SW 1271 (cell line): ENCODE measurements around the gene ISG20L2.
"Not testable (repeated sequence)": the region's sequence is repeated elsewhere in the genome, so short reads cannot be mapped to it uniquely, and the experiment has no call there.

Source experiments
- DNase-seq, 2 experiments: peaks; one replicate each; lab custom pipeline; 2025; lab: John Stamatoyannopoulos, UW

Gene ISG20L2, protein sequence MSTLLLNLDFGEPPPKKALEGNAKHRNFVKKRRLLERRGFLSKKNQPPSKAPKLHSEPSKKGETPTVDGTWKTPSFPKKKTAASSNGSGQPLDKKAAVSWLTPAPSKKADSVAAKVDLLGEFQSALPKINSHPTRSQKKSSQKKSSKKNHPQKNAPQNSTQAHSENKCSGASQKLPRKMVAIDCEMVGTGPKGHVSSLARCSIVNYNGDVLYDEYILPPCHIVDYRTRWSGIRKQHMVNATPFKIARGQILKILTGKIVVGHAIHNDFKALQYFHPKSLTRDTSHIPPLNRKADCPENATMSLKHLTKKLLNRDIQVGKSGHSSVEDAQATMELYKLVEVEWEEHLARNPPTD

DNA sequence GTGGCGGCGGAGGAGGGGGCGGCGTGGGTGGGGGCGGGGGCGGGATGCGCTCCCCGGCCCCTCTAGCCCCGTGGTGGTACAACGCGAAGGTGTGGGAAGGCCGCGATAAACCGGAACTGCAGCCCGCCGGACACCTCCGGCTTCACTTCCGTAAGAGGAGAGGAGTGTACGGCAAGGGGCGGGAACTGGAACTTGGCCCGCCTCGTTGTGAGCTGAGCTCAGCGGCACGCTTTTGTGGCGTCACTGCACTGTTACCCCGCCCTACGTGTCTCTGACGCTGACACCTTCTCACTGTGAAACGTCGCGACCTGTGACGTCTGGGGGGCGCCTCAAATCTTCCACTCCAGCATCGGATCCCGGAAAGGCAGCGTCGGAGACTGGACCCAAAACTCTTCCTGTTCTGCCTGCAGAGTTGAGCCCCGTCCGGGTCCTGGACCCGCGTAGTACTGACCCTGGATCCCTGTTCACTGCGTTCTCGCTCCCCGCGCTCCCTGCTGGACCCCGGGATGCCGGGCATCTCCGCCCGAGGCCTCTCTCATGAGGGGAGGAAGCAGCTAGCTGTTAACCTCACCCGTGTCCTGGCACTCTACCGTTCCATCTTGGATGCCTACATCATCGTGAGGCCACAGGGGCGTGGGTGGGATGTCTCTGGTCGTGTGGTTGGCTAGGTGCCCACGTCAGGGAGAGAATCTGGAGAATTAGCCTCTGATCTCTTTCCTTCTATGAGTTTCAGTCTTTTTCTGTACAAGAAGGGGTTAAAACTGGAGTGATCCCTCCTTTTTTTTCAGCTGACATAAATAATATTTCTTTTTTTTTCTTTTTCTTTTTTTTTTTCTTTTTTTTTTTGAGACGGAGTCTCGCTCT lies at the start of gene ISG20L2:
Gene ISG20L2 (minus strand): TSS at position 168 of the 864 bp plus-strand sequence. CDS start 1,114 bp downstream, outside the sequence.
- peak; percentile 70 to 91 for DNase-seq

DNA sequence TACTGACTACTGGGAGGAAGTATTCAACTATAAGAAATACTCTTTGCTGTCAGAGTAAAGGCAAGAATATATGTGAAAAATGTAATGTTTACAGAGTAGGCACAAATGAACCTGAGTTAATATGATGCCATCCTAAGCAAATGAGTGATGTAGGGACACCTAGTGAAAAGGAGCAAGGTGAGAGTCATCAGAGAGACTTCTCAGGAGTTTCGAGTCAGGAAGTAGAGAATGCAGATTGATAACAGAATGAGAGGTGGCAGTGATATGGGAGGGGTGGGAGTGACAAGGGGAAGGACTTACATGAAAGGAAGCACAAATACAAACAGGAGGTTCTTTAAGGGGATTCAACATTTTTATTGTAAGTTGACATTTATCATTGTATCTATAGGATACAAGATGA lies 49.0 kb upstream of the ISG20L2 start:
- no peak for DNase-seq

DNA sequence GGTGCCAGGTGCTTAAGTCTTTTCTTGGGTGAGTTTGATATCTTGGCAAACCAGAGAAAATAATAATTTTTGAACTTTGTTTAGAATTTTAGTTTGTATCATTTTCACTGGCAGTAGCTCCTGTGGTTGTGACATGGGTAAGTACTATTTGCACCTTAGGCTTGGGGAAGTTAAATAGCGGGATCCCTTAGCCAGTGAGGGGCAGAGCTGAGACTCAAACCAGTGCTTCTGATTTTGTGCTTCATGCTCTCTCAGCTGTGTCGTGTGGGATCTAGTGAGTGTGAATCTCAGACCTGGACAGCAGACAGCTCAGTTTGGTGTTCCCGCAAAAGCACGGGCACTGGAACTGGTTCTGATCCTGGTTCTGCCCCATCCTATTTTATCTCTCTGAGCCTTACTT lies 48.4 kb upstream of the ISG20L2 start:
- DNase-seq, result no peak

DNA sequence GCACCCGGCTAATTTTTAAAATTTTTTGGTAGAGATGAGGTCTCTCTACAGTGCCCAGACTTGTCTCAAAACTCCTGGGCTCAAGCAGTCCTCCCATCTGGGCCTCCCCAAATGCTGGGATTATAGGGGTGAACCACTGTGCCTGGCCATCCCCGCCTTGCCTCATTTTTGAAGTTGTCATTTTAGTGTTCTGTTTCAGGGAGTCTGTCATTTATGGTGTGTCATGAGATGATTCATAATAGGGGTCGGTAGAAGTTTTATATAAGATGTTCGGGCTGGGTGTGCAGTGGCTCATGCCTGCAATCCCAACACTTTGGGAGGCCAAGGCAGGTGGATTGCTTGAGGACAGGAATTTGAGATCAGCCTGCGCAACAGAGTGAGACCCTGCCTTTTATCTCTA lies 47.2 kb upstream of the ISG20L2 start:
- DNase-seq, result no peak

DNA sequence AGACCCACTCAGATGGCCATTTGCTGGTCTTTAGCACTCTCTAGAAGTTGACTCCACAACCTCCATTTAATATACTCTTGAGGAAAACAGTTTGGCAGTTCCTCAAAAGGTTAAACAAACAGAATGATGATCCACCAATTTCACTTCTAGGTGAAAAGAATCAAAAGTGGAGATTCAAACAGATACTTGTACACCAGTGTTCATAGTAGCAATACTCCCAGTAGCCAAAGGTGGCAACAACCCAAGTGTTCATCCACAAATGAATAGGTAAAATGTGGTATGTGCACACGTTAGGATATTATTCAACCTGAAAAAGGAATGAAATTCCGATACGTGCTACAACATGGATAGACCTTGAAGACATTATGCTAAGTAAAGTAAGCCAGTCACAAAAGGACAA lies 45.0 kb upstream of the ISG20L2 start:
- no peak for DNase-seq

DNA sequence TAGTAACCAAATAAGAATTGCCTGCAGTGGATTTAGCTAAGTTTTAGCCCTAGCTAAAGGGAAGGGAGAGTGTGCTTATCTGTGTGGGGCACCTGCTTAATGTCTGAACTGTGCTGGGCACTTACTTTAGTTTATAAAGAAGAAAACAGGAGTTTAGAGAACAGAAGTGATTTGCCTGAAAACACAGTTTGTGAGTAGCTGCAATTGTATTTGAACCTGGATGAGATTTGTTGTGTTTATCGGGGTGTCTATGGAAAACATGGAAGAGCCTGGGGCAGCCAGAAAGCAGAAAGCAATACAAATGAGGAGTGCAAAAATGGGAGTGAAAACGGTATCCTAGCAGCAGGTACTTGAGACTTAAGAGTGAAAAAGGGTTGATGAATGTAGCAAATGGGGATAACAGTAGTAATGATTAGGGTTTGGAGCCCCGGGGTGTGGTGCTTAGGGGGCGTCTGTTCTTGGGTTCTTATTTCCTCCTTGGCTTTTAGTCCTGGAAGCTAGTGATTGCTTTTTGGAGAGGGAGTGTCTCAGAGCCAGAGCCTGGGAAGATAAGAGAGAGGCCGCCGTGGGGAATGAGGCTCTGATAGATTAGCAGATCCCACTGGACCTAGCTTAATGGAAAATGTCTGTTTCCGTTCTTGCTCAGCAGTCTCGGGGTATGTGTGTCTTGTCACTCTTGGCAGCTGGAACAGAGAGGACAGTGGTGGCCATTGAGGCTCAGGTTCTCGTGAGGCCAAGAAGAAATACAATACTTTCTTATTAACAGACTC lies 44.3 kb upstream of the ISG20L2 start:
- no peak for DNase-seq

DNA sequence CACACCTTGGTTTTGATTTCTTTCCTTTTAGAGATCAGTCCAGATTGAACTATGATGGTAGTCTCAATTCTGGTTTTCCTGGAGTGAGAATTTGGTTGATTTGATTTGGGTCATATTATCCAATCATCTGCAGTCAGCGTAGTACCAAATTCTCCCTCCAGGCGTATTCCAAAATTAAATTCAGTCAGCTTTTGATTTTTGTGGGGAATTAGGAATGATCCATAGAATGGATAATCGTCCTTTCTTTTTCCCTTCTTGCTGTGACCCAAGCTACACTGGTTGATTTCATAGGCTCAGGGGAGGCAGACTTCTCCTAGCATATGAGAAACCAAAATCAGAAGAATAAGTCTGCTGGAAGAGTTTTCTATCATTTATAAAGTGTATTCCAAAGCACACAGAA lies 43.7 kb upstream of the ISG20L2 start:
- DNase-seq, result no peak

DNA sequence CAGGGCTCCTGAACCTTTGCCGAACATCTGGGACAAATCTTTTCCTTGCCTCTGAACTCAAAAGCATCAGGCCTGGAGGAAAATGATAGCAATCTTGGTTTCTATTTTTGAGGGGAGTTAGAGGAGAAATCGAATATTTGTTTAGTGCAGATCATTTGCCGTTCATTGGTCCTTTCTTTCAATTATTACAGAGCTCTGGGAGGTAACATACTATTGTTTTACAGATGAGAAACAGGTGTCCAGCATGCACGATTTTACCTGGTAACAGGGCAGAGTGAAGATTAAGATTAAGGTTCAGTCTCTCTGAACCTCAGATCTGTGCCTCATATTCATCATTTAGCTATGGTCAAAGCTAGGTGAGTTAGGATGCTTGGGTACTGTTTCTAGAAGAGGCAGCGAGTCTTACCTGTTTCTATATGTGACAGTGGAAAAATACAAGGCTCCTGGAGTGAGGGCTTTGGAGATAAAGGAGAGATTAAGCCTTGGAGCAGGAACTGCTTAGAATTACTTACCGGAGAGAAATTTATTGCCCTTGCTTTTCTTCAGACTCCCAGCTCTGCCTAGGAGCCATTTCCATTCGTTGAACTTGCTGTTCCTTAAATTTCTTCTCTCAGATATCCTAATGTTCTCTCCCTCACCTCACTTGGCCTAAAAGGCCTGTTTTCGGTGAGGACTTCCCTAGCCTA lies 40.2 kb upstream of the ISG20L2 start:
- DNase-seq, result no peak

DNA sequence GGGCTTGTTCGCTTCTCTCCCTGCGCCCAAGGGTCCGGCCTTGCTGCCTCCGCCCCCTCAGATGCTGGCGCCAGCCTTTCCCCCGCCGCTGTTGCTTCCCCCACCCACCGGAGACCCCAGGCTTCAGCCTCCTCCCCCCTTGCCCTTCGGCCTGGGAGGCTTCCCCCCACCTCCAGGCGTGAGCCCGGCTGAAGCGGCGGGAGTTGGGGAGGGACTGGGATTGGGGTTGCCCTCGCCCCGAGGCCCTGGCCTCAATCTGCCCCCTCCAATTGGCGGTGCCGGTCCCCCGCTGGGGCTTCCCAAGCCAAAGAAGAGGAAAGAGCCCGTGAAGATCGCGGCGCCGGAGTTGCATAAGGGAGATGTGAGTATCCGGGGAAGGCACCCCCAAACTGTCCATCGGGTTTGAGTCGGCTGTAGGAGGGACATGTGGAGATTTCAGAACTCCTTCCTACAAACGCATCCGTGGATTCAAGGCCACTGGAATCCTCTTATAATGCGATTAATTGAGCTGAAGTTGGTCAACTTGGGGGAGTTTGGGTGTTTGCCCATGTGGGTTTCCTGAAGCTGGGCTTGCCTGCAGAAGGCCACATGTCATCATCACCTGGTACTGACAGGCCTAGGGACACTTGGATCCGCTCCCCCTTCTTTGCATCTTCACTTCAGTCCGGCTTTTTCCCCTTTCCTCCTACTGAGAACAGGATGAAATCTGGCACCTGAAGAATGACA lies 39.5 kb upstream of the ISG20L2 start:
- peak in 1 of 2 experiments; percentile 2 for DNase-seq

DNA sequence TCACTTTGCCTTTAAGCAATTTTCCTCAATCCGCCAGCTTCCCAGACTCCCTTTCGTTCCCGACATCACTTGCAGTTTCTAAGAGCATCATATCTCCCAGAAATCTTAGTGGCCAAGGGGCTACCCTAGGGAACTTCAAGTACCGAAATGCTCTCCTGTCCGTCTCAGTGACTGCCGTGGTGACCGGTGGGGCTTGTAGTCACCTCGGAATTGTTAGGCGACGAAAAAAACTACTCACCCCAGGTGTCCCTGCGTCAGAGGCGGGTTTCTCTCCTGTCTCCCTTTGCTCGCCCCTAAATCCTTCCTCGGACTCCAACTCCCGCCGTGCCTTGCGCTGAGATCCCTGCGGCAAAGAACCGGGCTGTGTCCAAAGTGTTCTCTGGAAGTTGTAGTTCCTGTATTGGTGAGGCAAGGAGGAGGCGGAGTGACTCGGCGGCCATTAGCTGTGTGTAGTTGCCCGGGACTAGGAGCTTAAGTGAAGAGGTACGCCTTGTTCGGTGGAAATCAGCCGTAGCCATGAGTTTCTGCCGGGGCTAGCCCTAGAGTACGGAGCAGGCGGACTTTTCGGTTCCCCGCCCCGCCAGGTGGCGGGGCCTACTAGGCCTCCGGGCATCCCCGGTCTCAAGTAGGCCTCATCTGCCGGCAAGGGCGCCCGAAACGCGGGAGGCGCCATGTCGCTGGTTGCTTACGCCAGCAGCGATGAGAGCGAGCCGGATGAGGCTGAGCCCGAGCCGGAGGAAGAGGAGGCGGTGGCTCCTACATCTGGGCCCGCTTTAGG lies 38.7 kb upstream of the ISG20L2 start, which contains the start of gene PRCC:
Gene PRCC (plus strand): TSS at position 435 of the 778 bp plus-strand sequence. CDS start 237 bp downstream, at position 672.
- peak; percentile 93 to 98 for DNase-seq

DNA sequence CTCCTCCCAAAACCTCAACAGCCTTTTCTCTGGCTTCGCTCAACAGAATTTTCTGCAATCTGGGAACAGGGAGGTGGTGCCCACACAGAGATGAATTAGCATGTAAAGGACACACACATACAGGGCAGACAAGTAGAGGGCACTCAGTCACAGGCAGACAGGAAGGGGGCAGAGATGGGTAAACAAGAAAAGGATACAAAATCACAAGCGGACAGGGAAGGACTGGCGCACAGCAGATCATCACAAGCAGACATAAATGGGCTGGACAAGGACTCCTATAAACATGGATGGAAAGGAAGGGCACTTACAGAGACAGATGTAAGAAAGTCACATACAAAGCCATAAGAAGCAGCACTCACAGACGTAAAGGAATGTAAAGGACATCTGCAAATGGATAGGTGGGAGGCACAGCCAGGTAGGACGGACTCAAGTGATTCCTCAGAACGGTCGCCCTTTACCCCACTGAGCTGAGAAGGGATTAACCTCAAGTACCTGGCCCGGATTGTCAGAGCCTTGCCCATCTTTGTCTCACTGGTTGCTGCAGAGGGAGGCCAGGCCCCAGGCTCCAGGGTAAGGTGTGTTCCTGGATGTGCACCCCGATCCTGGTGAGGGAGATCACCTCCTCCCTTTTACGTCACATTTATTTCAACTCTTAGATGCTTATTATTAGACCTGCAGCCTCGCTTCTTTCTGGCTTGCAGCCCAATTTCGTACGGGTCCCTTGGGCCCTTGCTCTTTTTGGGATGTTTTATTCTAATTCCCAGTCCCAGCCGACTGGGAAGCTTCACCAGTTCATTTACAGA lies 37.9 kb upstream of the ISG20L2 start:
- DNase-seq, result no peak

DNA sequence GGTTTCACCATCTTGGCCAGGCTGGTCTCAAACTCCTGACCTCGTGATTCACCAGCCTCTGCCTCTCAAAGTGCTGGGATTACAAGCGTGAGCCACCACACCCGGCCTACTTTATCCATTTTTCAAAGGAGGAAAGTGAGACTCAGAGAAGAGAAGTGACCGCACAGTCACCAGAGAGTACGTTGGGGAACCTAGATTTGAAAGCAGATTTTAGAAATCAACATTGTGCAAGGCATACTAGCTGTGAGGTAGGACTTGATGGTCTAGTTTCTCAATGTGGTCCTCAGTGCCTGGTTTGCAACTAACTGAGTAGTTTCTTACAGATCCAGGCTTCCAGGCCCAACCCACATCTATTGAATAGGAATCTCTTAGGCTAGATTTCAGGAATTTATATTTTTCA lies 37.1 kb upstream of the ISG20L2 start:
- no peak for DNase-seq

DNA sequence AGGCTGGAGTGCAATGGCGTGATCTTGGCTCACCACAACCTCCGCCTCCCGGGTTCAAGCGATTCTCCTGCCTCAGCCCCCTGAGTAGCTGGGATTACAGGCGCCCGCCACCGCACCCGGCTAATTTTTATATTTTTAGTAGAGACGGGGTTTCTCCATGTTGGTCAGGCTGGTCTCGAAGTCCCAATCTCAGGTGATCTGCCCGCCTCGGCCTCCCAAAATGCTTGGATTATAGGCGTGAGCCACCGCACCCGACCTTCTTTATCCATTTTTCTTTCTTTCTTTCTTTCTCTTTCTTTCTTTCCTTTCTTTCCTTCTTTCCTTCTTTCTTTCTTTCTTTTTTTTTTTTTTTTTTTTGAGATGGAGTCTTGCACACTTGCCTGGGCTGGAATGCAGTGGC lies 36.6 kb upstream of the ISG20L2 start:
- not testable (repeated sequence) for DNase-seq

DNA sequence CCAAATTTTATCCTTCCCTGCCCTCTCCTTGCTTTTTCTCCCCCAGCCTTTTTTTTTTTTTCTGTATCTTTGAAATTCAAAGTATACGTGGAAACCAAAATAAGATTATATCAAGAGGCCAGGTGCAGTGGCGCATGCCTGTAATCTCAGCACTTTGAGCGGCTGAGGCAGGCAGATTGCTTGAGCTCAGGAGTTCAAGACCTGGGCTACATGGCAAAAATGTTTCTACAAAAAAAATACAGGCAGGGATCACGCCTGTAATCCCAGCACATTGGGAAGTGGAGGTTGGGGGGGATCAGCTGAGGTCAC lies 32.2 kb upstream of the ISG20L2 start:
- DNase-seq, result no peak

DNA sequence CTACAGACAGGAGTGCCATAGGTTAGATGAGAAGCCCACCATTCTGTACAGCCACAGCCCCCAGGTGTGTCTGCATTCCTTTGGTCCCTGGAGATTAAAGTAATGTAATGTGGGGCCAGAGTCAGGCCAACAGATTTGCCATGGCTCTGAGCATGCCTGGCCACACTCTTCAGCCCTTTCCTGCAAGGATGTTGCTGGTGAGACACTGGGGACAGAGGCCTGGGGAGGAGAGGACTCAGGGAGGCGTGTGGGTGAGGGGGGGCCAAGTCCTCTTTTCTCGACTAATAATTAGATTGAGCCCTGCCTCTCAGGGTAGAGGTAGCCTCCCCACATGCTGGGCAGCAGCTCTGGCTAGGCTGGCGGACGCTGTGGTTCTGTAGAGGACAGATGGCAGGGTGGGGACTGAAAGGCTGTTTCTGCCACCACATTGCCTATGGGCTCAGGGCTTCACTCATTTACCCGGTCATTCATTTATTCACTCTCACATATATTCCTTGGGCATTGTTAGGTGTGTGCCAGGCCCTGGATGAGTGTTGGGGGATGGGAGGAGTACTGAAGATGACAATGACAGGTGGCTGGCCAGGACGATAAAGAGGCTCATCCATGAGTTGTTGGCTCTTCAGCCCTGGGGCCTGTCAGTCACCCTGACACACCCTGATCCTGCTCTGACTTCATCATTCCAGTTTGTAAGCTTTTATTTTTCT lies 31.7 kb upstream of the ISG20L2 start:
- no peak for DNase-seq

DNA sequence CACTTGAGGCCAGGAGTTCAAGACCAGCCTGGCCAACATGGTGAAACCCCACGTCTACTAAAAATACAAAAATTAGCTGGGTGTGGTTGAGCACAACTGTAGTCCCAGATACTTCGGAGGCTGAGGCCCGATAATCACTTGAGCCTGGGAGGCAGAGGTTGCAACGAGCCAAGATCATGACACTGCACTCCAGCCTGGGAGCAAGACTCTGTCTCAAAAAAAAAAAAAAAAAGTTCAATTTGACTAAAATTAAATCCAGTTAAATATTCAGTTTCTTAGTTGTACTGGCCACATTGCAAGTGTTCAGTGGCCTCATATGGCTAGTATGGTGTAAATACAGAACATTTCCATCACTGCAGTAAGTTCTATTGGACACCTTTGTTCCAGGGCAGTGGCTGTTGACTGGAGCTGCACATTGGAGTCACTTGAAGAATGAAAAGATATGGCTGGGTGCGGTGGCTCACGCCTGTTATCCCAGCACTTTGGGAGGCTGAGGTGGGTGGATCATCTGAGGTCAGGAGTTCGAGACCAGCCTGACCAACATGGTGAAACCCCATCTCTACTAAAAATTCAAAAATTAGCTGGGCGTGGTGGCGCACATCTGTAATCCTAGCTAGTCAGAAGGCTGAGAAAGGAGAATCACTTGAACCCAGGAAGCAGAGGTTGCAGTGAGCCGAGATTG lies 29.1 kb upstream of the ISG20L2 start:
- not testable (repeated sequence) for DNase-seq

DNA sequence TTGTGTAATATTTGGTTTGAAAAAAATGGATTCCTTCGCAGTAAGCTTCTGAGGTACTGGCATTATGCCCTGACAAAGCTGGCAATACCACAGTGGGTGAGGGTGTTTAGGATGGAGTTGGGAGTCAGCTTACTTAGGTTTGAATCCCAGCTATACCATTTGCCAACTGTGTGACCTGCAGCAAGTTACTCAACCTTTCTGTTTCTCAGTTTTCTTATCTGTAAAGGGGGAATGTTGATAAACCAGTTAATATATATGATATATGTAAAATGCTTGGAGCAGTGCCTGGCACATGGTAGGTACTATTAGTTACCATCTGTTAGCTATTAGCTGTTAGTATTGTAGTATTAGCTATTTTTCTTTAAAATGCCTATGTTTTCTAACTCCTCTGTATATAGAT lies 27.8 kb upstream of the ISG20L2 start:
- DNase-seq, result no peak

DNA sequence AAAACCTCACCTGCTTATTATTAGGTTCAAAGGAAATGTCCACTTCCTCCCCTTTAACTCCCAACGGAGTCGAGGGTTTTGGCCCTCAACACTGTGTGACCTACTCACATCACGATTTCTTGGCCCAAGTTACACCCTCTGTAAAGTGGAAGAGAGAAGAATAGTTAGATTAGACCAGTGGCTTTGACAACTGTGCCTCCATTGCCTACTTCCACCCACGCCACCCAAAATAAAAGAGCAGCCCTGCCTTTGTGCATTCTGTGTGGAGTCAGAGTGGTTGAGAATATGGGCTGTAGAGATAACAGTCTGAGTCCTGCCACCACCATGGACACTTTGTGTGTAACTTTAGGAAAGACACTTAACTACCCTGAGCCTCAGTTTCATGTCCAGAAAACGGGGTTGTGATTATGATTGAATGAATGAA lies 27.0 kb upstream of the ISG20L2 start:
- no peak for DNase-seq
